Heart left ventricle (tissue), 16 donors: Measurements from ENCODE around the gene OLFM2. TPM values are rescaled to one million over a fixed set of nuclear protein-coding genes. Genes with fewer than 3 reads are reported as not detected.
"Not testable (repeated sequence)": the region's sequence is repeated elsewhere in the genome, so short reads cannot be mapped to it uniquely, and the experiment has no call there.

Experiments used
- ATAC-seq, 4 donors: fragments of 200-7000 bp; cut with Tn5 transposase; one replicate each; pipeline ENCODE4 v1.9.1; 2020 to 2022; ENCODE audit warnings: moderate library complexity in 4 of 4, mild to moderate bottlenecking in 3 of 4, moderate number of reproducible peaks in 1 of 4
- DNase-seq, 5 donors: peaks; one replicate each; pipeline ENCODE4 v3.0.0-alpha.2; 2020
- H3K27ac ChIP-seq, 12 donors: fragments of 200-600 bp; sonication (generic) in 4 of 12; one replicate each; pipeline versions ENCODE4 v1.5.0 to v1.8.0; 2016 to 2022; ENCODE audit warnings: mild to moderate bottlenecking in 2 of 12
- H3K27me3 ChIP-seq, 9 donors: fragments of 200-600 bp; sonication (generic) in 2 of 9; one replicate each; pipeline versions ENCODE4 v1.5.1 to v1.8.0; 2016 to 2022; ENCODE audit warnings: mild to moderate bottlenecking in 3 of 9
- H3K36me3 ChIP-seq, 9 donors: fragments of 200-600 bp; sonication (generic) in 2 of 9; one replicate each; pipeline versions ENCODE4 v1.5.0 to v1.8.0; 2018 to 2022; ENCODE audit warnings: mild to moderate bottlenecking in 2 of 9
- H3K4me1 ChIP-seq, 12 donors: fragments of 200-600 bp; sonication (generic) in 4 of 12; one replicate each; pipeline versions ENCODE4 v1.5.0 to v1.8.0; 2016 to 2022; ENCODE audit warnings: mild to moderate bottlenecking in 3 of 12
- H3K4me3 ChIP-seq, 12 donors: fragments of 200-600 bp; sonication (generic) in 4 of 12; one replicate each; pipeline versions ENCODE4 v1.5.0 to v1.8.0; 2017 to 2022; ENCODE audit warnings: mild to moderate bottlenecking in 9 of 12, moderate library complexity in 4 of 12
- H3K9me3 ChIP-seq, 12 donors: fragments of 200-600 bp; sonication (generic) in 4 of 12; one replicate each; pipeline versions ENCODE4 v1.5.0 to v1.8.0; 2016 to 2022; ENCODE audit warnings: mild to moderate bottlenecking in 1 of 12
- CTCF ChIP-seq, 12 donors: fragments of 200-600 bp; sonication (generic) in 4 of 12; IDR thresholded peaks; one replicate each; pipeline versions ENCODE4 v1.5.0 to v1.8.0; 2018 to 2022; ENCODE audit warnings: antibody characterized with exemption in 12 of 12, mild to moderate bottlenecking in 5 of 12
- POLR2A ChIP-seq, 2 donors: fragments of 450-650 bp; IDR thresholded peaks; one replicate each; pipeline ENCODE4 v1.6.1; 2017; ENCODE audit warnings: antibody characterized with exemption in 2 of 2, mild to moderate bottlenecking in 2 of 2, moderate library complexity in 2 of 2
- WGBS, 4 donors: extraction: QIAGEN DNeasy Blood & Tissue Kit in 2 of 4; methylation state at CpG; one replicate each; pipeline versions ENCODE4 v1.1.5 to v1.1.7; 2013 to 2018; 5-methylcytosine and 5-hydroxymethylcytosine counted together
- intact Hi-C, 10 donors: fragments of 100-400 bp; cut with DNase I; formaldehyde crosslinking; loops; one replicate each; pipeline versions ENCODE4 v1.11.1 to v1.14.2; 2022
- polyA plus RNA-seq, 2 donors: library from polyadenylated mRNA; stranded (reverse); fragments of 200-250 nt; gene quantifications; one replicate each; pipeline ENCODE4 v1.2.3, GENCODE V29; 2013
- total RNA-seq, 9 donors: library from RNA; depleted of rRNA in 2 of 9; stranded (reverse); fragments of >200 nt in 2 of 9; fragmentation: NEBNext Ultra II Directional in 3 of 9; extraction: Animal tissue kit (Norgen Biotek cat#: 25700) in 3 of 9; gene quantifications; one replicate each; pipeline versions ENCODE4 v1.1.0 to v1.2.4, GENCODE V29; 2016 to 2023
- donor health status: ischemic (EF 13 %, LVEDD 7.1; RV severe dilation, severe dysfunction).
- donor health status: healthy with polysubstance abuse.
- donor health status: DM: no; HTN: yes; CAD: no.
- donor health status: DM: no; HTN: no; CAD: no.
- donor health status: ischemic (EF 25% LVEDD 6.9; RV normal size, moderate dysfunction).
- donor health status: ischemic (EF 25% LVEDD 5.7; RV mildly dilated, moderate dysfunction).
- donor health status: healthy.
- donor health status: DM: yes; HTN: yes; CAD: no.
- donor health status: ischemic (EF 35%, LVEDD 5.7; RV mildly dilated, moderate dysfunction).
- donor health status: nonischemic (EF 11% LVEDD 7.7; RV severe dilation, severe dysfunction).
- donor health status: DM: yes; HTN: yes; CAD: no.
- donor health status: PGD.
- donor health status: ischemic (EF 29% LVEDD 5.4; RV normal size, mild dysfunction).
- donor health status: nonischemic (EF 23%, LVEDD 6.1; RV moderate dilation, normal function).

The OLFM2 gene
- total and polyA plus RNA-seq, 11 donors, result 0.67 to 4.6 (median 2.4) TPM

- no peak for TF ChIP-seq CTCF (IDR thresholded peaks at IDR 0.05)
- TF ChIP-seq POLR2A (IDR thresholded peaks at IDR 0.05), result no peak
- peaks cover 0 to 5% (median 0%) of the 10 kb centered on the region in 12 donors for H3K9me3 ChIP-seq
- H3K36me3 ChIP-seq, result peaks cover 0 to 45% (median 30%) of the 10 kb centered on the region in 9 donors
- H3K27me3 ChIP-seq, result no peaks in the 10 kb centered on the region
- no peak overlapping the region for H3K4me3 ChIP-seq
- H3K4me1 ChIP-seq, result peaks cover 0 to 12% (median 0%) of the 10 kb centered on the region in 12 donors
- WGBS, 4 donors, result 68 to 87% (median 80%) methylated on average over 4 to 7 of the region's 7 CpGs
- intact Hi-C loops, result no loop called here
- H3K27ac ChIP-seq, result no peak overlapping the region
- no peak for ATAC-seq
- no peak for DNase-seq
Observed at GRCh38 chr19:9849791-9850190, 86.5 kb downstream of the OLFM2 start.

GRCh38 chr19:9848762-9849161 is 87.6 kb downstream of the OLFM2 start:
- Histone ChIP-seq H3K9me3 (peaks cover 0 to 3% (median 0%) of the 10 kb centered on the region in 12 donors), H3K27me3 (no peaks in the 10 kb centered on the region), H3K4me1 (peaks cover 0 to 12% (median 0%) of the 10 kb centered on the region in 12 donors), H3K4me3 (no peak overlapping the region), H3K27ac (no peak overlapping the region), H3K36me3 (peaks cover 3 to 55% (median 40%) of the 10 kb centered on the region in 9 donors)
- 87 to 91% (median 89%) methylated on average over 13 to 23 of the region's 23 CpGs for WGBS, 4 donors
- intact Hi-C loops, result no loop called here
- DNase-seq, result no peak
- no peak for ATAC-seq
- TF ChIP-seq POLR2A (IDR thresholded peaks at IDR 0.05), result no peak
- no peak for TF ChIP-seq CTCF (IDR thresholded peaks at IDR 0.05)

GRCh38 chr19:9848060-9848459 is 88.3 kb downstream of the OLFM2 start:
- Histone ChIP-seq H3K4me1 (peaks cover 0 to 13% (median 0%) of the 10 kb centered on the region in 12 donors), H3K27ac (no peak overlapping the region), H3K4me3 (no peak overlapping the region), H3K36me3 (peaks cover 3 to 62% (median 47%) of the 10 kb centered on the region in 9 donors), H3K9me3 (peaks cover 0 to 10% (median 0%) of the 10 kb centered on the region in 12 donors), H3K27me3 (no peaks in the 10 kb centered on the region)
- WGBS, 4 donors, result 71 to 90% (median 78%) methylated on average over 2 to 4 of the region's 4 CpGs
- peak in 5 of 12 donors; percentile 11 to 37 (median 22) for TF ChIP-seq CTCF (IDR thresholded peaks at IDR 0.05)
- no peak for TF ChIP-seq POLR2A (IDR thresholded peaks at IDR 0.05)
- DNase-seq, result no peak
- intact Hi-C loops, result no loop called here
- no peak for ATAC-seq

GRCh38 chr19:9847087-9847671 is 89.1 kb downstream of the OLFM2 start:
- Histone ChIP-seq H3K4me3 (no peak overlapping the region), H3K4me1 (peaks cover 0 to 20% (median 0%) of the 10 kb centered on the region in 12 donors), H3K36me3 (peaks cover 3 to 71% (median 56%) of the 10 kb centered on the region in 9 donors), H3K9me3 (peaks cover 0 to 10% (median 0%) of the 10 kb centered on the region in 12 donors), H3K27me3 (no peaks in the 10 kb centered on the region), H3K27ac (peak overlapping the region in 1 of 12 donors; percentile 36)
- 51 to 65% (median 60%) methylated on average over 11 to 13 of the region's 13 CpGs for WGBS, 4 donors
- peak in 7 of 12 donors; percentile 8 to 40 (median 32) for TF ChIP-seq CTCF (IDR thresholded peaks at IDR 0.05)
- no peak for TF ChIP-seq POLR2A (IDR thresholded peaks at IDR 0.05)
- intact Hi-C loops, result no loop called here
- ATAC-seq (peak in 3 of 4 donors; percentile 48 to 64 (median 48)), DNase-seq (peak in 2 of 5 donors; percentile 50 to 51)

- H3K9me3 ChIP-seq, H3K27me3 ChIP-seq, intact Hi-C loops, H3K4me3 ChIP-seq, ATAC-seq, H3K27ac ChIP-seq, DNase-seq: not testable (repeated sequence)
- peaks cover 4 to 92% (median 71%) of the 10 kb centered on the region in 9 donors for H3K36me3 ChIP-seq
- 92 to 97% (median 96%) methylated on average over 10 to 12 of the region's 12 CpGs for WGBS, 4 donors
- peaks cover 0 to 27% (median 3%) of the 10 kb centered on the region in 12 donors for H3K4me1 ChIP-seq
Observed at GRCh38 chr19:9843626-9844273, 92.6 kb downstream of the OLFM2 start.
